Heart left ventricle (tissue), 13 donors: Measurements from ENCODE around the gene SLK.

Experiments used
- CTCF ChIP-seq, 12 donors: fragments of 200-600 bp; sonication (generic) in 4 of 12; IDR thresholded peaks; one replicate each; pipeline versions ENCODE4 v1.5.0 to v1.8.0; 2018 to 2022; ENCODE audit warnings: antibody characterized with exemption in 12 of 12, mild to moderate bottlenecking in 5 of 12
- POLR2A ChIP-seq, 2 donors: fragments of 450-650 bp; IDR thresholded peaks; one replicate each; pipeline ENCODE4 v1.6.1; 2017; ENCODE audit warnings: antibody characterized with exemption in 2 of 2, mild to moderate bottlenecking in 2 of 2, moderate library complexity in 2 of 2
- donor health status: ischemic (EF 13 %, LVEDD 7.1; RV severe dilation, severe dysfunction).
- donor health status: DM: no; HTN: yes; CAD: no.
- donor health status: DM: no; HTN: no; CAD: no.
- donor health status: ischemic (EF 25% LVEDD 6.9; RV normal size, moderate dysfunction).
- donor health status: ischemic (EF 25% LVEDD 5.7; RV mildly dilated, moderate dysfunction).
- donor health status: ischemic (EF 35%, LVEDD 5.7; RV mildly dilated, moderate dysfunction).
- donor health status: nonischemic (EF 11% LVEDD 7.7; RV severe dilation, severe dysfunction).
- donor health status: DM: yes; HTN: yes; CAD: no.
- donor health status: PGD.
- donor health status: ischemic (EF 29% LVEDD 5.4; RV normal size, mild dysfunction).
- donor health status: nonischemic (EF 23%, LVEDD 6.1; RV moderate dilation, normal function).

- TF ChIP-seq CTCF (IDR thresholded peaks at IDR 0.05) (peak in 6 of 12 donors; percentile 6 to 44 (median 28)), POLR2A (IDR thresholded peaks at IDR 0.05) (no peak)
Observed at GRCh38 chr10:103982639-103983038, 15.7 kb downstream of the SLK start.
